T-helper 2 cell (primary cell): Measurements from ENCODE around the gene CPAMD8.

Source experiments
- DNase-seq, 5 experiments: peaks; one replicate each; pipeline versions ENCODE4 v3.0.0 to v3.0.0-alpha.2; 2012 to 2022

Gene CPAMD8

DNA sequence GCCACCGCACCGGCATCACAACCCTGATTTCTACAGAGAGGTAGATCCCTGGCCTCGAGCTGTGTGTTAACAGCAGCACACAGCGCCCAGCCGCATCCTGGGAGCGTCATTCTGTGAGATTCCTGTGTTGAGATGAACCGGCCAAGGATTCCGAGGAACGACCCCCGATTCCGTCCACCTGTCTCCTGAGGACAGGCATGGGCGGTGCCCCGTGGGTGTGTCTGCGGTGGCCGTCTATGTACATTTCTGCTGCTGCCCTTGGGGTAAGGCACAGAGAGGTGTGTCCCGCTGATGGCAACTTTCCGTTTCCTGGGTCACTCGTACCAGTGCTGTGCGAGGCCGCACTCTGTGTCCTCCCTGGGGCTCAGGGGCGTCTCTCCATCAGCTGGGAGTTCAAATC lies 153.9 kb downstream of the CPAMD8 start:
- no peak for DNase-seq

DNA sequence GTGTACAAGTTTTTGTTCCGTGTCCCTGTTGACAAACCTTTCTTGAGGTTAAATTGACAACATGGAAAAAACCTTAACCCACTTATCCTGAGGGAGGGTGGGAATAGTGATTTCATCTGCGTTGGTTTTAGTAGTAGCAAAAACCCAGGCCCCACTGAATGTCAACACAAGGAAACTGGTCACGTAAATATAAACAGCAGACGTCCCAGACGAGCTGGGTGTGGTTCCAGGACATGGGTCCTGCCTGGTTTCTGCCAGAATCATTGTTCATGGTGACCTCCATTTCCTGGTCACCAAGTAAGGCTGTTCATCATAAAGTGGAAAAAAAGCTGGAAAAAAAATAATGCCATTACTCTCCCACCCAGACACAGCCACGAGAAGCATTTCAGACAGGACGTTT lies 154.7 kb downstream of the CPAMD8 start:
- DNase-seq, result no peak

DNA sequence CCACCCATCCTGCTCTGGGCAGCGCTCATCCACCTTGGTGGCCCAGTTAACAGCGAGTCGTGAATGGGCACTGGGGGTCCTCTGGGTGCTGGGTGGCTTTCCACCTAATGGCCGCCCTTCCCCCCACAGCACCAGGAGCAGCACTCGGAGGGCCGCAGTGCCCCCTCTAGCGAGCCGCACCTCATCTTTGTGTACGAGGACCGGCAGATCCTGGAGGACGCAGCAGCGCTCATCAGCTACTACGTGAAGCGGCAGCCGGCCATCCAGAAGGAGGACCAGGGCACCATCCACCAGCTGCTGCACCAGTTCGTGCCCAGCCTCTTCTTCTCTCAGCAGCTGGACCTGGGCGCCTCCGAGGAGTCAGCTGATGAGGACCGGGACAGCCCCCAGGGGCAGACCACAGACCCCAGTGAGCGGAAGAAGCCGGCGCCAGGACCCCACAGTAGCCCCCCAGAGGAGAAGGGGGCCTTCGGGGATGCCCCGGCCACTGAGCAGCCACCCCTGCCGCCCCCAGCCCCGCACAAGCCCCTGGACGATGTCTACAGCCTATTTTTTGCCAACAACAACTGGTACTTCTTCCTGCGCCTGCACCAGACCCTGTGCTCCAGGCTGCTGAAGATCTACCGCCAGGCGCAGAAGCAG lies 157.2 kb downstream of the CPAMD8 start:
- DNase-seq, result no peak

DNA sequence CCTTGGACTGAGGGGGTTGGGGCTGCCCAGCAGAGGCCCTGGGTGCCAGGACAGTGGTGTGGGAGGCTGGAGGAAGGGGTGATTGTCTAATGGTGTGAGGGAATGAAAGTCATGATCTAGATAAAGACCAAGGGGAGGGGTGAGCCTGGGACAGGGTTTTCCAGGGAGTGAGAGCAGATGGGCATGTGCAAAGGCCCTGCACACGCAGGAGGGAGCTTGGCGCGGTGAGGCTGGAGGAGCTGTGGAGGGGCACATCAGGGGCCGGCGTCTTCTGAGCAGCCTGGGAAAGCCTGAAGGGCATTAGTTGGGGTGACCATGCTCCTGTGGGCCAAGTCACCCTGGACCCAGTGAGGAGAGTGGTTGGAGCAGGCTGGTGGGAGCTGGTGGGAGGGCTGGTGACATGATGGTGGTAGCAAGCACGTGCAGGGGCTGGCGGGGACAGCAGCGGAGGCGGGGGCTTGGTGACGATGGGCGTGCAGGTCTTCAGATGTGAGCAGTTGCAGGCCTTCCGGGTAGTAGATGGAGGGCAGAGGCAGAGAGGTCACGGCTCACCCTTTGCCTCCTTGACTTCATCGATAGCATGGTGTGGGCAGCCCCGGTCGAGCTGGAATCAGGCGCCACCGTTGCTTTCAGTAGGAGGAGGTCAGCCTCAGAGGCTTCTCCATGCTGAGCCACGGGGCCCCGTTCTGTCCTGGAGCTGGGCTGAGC lies 158.0 kb downstream of the CPAMD8 start:
- no peak for DNase-seq

DNA sequence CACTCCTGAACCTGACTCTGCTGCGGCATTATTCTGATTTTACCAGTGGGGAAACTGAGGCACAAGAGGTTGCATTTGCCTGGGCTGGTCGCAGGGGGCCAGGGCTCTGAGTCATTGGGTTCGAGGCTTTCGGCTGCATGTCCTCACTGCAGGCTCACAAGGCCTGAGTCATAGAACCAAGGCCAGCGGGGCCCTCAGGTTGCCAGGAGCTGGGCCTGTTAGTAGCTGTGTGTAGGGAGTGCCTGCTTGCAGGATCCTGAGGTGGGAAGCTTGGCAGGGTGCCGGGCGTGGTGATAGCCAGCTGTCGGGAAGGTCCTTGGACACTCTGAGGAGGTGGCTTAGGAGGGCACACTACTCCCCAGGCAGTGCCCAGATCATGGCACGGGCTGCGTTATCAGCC lies 159.4 kb downstream of the CPAMD8 start:
- no peak for DNase-seq

DNA sequence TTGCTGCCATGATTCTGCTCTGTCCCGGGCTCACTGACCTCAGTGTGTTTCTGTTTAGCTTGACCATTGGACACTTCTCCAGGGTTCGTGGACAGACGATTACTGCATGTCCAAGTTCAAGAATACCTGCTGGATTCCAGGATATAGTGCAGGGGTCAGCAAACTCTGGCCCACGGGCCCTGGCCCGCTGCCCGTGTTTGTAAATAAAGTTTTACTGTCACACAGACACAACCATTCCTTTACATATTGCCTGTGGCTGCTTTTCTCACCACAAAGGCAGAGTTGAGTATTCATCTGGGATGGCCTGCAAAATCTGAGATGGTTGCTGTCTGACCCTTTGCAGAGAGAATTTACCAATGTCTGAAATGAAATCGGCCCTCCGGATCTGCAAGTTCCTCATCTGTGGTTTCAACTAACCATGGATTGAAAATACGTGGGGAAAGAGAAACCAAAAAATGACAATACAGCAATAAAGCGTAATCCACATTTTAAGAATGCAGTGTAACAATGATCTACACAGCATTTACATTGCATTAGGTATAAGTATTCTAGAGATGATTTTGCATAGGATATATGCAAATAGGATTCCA lies 163.7 kb downstream of the CPAMD8 start:
- DNase-seq, result no peak

DNA sequence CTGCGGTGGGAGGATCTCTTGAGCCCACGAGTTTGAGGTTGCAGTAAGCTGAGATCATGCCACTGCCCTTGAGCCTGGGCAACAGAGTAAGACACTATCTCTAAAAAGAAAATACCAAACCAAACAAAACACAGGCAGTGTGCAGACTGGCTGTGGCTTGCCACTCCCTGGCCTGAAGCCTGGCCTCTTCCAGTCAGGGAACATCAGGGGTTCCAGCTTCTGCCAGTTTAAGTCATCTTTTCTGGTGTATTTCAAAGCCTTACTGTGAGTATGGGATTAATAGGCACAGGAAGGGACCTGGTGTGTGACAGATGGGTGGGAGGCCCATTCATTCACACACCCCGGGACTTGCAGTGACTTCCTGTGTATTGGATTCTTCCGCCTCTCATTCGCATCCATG lies 164.8 kb downstream of the CPAMD8 start:
- no peak for DNase-seq

DNA sequence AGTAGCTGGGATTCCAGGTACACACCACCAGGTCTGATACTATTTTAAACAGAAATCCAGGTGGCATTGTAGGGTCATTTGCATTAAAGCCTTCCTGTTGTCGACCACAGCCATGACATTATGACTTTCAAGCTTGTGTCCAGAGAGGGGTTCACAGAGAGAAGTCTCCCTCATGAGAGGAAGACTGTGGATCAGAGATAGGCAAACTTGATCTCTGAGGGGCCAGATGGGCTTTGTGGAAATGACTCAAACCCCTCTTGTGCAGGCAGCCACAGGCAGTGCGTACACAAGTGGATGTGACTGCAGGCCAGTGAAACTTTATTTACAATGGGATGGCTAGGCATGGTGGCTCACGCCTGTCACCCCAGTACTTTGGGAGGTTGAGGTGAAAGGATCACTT lies 165.6 kb downstream of the CPAMD8 start:
- no peak for DNase-seq

DNA sequence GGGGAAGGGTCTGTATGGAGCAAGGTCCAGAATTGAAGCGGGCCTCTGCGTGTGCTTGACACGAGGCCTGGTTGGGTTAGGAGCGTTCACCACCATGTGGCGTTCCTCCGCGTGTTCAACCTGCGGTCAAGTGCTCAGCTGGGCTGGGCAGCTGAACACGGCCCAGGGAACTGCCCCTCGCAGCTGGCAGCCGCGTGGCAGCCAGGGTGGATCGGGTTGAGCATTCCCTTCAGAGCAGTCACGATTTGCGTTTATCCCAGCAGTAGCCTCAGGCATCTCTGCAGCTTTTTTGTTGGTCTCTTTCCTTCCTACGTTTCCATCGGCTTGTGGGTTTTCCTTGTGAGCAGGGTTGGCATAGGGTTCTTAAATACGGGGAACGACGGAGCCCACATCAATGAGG lies 166.5 kb downstream of the CPAMD8 start:
- DNase-seq, result no peak

DNA sequence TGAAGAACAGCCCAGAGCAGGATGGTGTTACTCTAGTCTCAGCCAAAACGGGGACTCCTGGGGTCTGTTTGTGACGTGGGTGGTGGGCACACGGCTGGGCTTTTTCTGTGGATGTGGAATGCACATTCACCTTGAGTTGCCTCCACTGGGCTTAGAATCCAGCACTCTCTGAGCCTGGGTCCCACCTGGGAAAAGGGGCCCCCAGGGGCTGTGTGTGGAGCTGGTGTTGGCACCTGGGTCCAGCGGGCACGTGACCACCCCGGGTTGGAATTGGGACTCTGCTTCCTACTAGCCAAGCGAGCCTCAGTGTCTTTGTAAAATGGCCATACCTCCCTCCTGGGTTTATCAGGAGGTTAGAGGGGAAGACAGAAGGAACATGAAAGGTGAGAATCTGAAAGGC lies 167.0 kb downstream of the CPAMD8 start:
- DNase-seq, result no peak

DNA sequence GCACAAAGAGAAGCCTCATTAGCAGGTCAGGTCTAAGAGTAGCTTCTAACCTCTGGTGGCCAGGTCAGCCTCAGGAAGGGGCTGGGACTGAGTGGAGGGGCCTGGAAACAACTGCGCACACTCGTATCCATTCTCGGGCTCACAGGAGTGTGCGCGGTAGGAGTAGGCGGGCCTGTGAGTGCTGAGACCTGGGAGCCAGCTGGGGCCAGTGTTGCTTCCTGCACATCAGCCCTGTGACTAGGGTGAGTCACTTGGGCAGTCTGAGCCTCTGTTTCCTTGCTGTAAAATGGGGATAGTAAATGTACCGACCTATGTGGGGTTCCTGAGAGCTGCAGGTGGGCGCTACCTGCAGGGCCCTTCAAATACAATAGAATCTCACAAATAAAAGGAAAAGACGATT lies 170.5 kb downstream of the CPAMD8 start:
- no peak for DNase-seq

DNA sequence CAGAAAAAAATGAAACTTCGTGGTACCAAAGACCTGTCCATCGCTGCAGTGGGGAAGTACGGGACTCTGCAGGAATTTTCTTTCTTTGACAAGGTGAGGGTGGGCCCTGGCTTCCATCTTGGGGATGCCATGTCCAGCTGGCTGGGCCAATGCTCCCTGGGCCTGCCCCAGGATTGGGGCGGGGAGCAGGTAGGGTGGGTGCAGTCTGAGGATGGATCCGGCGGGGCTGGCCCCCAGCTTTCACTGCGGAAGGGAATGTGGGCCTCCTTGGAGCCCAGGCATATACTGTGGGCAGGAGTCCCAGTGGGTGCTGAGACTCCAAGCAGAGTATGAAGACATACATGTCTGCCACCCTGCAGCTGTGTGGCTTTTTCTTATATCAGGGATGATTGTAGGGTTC lies 173.5 kb downstream of the CPAMD8 start:
- DNase-seq, result no peak

DNA sequence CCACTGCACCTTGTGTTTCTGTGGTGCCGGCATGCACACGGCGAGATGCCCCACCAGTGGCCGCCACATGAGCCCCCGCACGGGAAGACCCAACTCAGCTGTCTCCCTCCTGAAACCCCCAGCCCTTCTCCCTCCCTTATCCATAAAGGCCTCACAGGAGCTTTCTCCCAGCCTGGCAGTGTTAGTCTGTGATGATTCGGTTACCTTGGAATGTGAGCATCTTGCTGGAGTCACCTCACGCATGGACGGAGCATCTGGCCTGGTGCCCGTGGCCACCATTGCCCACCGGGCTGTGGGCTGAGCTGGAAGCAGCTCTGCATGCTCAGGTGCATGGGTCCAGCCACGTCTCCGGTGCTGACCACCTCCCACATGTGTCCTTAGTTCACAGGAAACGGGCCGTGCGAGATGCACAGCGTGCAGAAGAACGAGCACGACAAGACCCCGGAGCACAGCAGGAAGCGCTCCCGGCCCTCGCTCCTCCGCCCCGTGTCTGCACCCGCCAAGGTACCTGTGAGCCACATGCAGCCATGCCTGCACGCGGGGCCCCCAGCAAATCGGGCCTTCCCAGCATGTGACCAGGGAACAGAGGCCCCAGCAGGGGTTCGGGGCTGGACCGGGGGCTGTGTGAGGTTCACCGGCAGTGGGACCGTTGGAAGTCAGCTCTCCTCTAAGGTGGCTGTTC lies 175.4 kb downstream of the CPAMD8 start:
- DNase-seq, result no peak

DNA sequence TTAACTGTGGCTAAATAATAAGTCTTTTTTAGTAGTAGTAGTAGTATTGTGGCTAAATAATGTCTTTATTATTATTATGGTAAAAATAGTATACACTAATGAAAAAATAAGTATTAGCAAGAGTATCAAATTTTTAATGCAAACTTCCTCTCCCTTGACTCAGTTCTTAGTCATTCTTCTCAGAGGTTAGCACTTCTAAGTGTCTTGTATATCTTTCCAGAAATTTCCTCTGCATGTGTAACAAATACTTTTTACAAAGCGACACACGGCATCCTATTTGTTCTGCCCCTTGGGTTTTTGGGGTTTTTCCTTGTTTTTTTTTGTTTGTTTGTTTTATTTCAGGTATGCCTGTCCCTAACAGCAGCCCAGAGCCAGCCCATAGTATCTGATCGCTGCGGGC lies 176.5 kb downstream of the CPAMD8 start:
- no peak for DNase-seq

DNA sequence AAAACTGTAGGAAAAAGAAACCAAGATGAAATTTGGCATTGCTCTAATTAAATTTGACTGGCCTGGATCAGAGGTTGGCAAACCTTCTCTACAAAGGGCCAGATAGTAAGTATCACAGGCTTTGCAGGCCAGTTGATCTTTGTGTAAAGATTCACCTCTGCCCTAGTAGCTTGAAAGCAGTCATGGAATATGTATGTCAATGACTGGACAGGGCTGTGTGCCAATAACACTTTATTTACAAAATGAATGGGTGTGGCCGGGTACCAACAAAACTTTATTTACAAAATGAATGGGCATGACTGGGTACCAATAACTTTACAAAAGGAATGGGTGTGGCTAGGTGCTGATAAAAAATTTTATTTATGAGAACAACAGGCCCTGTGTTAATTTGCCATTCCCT lies 177.4 kb downstream of the CPAMD8 start:
- no peak for DNase-seq

DNA sequence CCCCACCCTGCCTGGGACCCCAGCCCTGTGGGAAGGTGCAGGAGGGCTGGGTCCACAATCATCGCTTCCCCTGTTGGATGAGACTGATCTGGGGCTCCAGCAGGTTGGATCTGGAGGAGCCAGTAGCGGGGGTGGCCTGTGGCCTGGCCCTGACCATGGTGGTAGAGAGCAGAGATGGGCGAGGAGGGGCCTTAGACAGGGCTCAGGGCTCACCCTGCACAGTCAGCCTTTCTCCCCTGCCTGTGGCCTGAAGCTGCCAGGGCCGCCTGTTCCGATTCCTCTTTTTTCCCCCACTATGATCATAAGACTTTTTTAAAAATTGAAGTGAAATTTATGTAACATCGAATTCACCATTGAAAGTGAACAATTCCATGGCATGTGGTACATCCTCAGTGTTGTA lies 179.2 kb downstream of the CPAMD8 start:
- no peak for DNase-seq

DNA sequence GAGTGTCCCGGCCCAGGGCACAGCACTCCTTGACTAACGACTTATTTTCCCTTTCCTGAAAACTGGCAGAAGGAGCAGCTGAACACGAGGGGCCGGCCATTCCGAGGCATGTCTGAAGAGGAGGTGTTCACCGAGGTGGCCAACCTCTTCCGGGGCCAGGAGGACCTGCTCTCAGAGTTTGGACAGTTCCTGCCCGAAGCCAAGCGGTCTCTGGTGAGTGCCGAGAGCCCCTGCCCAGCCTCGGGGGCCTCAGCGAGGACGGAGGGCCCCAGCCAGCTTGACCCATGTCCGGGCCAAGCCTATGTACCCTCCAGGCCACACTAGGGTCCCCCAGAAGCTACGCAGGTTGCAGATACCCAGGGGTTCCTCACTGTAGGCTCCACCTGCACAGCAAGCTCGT lies 179.7 kb downstream of the CPAMD8 start:
- DNase-seq, result no peak
